ENCODE data around the gene PRPF19.

DNA sequence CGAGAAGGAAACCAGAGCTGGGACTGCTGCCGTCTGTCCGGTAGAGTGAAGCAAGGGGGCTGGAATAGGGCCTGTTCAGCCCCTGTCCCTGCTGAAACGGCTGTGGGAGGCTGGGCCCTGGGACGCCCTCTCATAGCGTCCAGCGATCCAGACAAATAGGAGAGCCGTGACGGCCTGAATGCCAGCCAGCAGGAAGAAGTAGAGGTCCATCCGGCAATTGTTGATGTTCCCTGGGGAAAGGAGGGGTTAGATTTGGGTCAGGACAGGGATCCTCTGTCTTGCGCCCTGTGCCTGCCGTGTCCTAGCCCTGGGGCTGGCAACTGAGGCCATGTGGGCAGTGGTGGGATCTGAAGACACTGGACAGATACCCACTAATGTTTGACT lies 30.8 kb upstream of the PRPF19 start:
- TF ChIP-seq CBX8 (IDR thresholded peaks at IDR 0.05; ENCODE audit: borderline replicate concordance, low read depth, low read length) (no peak), EP300 (IDR thresholded peaks at IDR 0.05; ENCODE audit: borderline replicate concordance in 1 of 2, low read depth in 2 of 2, low read length in 2 of 2) (no peak), TEAD4 (IDR thresholded peaks at IDR 0.05; ENCODE audit: low read depth, low read length) (no peak), JUN (IDR thresholded peaks at IDR 0.05; ENCODE audit: low read depth, low read length) (no peak), CEBPB (IDR thresholded peaks at IDR 0.05; ENCODE audit: low read depth, low read length) (no peak), CHD1 (IDR thresholded peaks at IDR 0.05; ENCODE audit: low read depth, low read length) (no peak), SP1 (IDR thresholded peaks at IDR 0.05; ENCODE audit: low read depth, low read length) (no peak), POLR2A (IDR thresholded peaks at IDR 0.05; ENCODE audit: control extremely low read depth in 1 of 2, low read depth in 2 of 2, low read length in 2 of 2) (no peak), SP2 (IDR thresholded peaks at IDR 0.05; ENCODE audit: low read length) (no peak), ATF2 (IDR thresholded peaks at IDR 0.05; ENCODE audit: low read length) (no peak)
- TF ChIP-seq, protein P1, sequence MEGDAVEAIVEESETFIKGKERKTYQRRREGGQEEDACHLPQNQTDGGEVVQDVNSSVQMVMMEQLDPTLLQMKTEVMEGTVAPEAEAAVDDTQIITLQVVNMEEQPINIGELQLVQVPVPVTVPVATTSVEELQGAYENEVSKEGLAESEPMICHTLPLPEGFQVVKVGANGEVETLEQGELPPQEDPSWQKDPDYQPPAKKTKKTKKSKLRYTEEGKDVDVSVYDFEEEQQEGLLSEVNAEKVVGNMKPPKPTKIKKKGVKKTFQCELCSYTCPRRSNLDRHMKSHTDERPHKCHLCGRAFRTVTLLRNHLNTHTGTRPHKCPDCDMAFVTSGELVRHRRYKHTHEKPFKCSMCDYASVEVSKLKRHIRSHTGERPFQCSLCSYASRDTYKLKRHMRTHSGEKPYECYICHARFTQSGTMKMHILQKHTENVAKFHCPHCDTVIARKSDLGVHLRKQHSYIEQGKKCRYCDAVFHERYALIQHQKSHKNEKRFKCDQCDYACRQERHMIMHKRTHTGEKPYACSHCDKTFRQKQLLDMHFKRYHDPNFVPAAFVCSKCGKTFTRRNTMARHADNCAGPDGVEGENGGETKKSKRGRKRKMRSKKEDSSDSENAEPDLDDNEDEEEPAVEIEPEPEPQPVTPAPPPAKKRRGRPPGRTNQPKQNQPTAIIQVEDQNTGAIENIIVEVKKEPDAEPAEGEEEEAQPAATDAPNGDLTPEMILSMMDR (IDR thresholded peaks at IDR 0.05; ENCODE audit: control extremely low read depth in 1 of 3, insufficient read depth in 1 of 3, low read depth in 1 of 3, low read length in 3 of 3), result no peak
